Measurements from ENCODE around the gene TAF8.

GRCh38 chr6:42041481-42042053 is 8.8 kb upstream of the TAF8 start:
- TF ChIP-seq CTCF (IDR thresholded peaks at IDR 0.05 in 4 of 5, conservative IDR thresholded peaks at IDR 0.05 in 1 of 5) (no peak), POLR2A (IDR thresholded peaks at IDR 0.05) (no peak)
